MG63 (cell line): ENCODE results near the gene GDPD4. TPM values are rescaled to one million over a fixed set of nuclear protein-coding genes. Genes with fewer than 3 reads are reported as not detected.

Experiments used
- DNase-seq: peaks from one replicate; pipeline ENCODE4 v3.0.0-alpha.2; 2020
- H3K27me3 ChIP-seq: fragments of 250-450 bp; sonication (Bioruptor Pico); 2 replicates; pipeline ENCODE4 v1.5.1; 2020; ENCODE audit warnings: mild to moderate bottlenecking, moderate library complexity
- H3K36me3 ChIP-seq: fragments of 250-450 bp; sonication (Bioruptor Pico); 2 replicates; pipeline ENCODE4 v1.5.1; 2020; ENCODE audit warnings: mild to moderate bottlenecking, moderate library complexity
- H3K4me3 ChIP-seq: fragments of 250-450 bp; sonication (Bioruptor Pico); 2 replicates; pipeline ENCODE4 v1.5.1; 2020; ENCODE audit warnings: mild to moderate bottlenecking, moderate library complexity
- H3K9me3 ChIP-seq: fragments of 250-450 bp; sonication (Bioruptor Pico); 2 replicates; pipeline ENCODE4 v1.5.1; 2020; ENCODE audit warnings: mild to moderate bottlenecking, moderate library complexity
- total RNA-seq: library from RNA; depleted of rRNA; stranded (reverse); fragments of >200 nt; shearing (Covaris generic); gene quantifications from 2 replicates; pipeline ENCODE4 v1.2.3, GENCODE V29; 2014; ENCODE audit warnings: low replicate concordance; rRNA removed

Gene GDPD4, protein sequence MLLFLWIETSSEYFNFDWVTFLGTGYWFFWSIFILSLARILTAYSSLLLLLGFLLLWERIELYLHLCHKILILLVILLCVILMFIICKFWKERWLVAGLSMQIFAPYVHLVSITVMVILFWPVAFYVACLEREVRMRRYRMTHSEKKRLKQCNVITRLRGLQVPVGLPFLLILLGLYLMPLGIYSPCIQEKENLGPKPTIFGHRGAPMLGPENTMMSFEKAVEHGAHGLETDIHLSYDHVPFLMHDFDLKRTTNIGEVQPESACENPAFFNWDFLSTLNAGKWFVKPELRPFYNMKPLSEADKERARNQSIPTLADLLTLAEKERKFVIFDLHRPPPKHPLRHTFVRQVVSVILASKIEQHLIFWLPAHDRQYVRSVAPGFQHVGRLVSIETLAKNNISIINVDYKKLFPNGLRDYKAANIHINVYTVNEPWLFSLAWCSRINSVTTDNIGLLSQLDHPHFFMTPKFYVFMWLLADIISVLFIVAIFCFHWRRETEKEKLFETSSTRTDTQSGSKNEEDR
- total RNA-seq = not detected in 2 replicates

GRCh38 chr11:77301510-77301909 lies at the start of gene GDPD4:
GDPD4 (minus strand) TSS chr11:77301686; CDS start chr11:77285137, 16,549 bp downstream.
- no peaks in the 10 kb centered on the region for H3K27me3 ChIP-seq
- no peaks in the 10 kb centered on the region for H3K9me3 ChIP-seq
- H3K36me3 ChIP-seq = no peaks in the 10 kb centered on the region
- no peak for DNase-seq
- H3K4me3 ChIP-seq = no peak within 1 kb of the TSS

GRCh38 chr11:77347948-77348347 lies 46.5 kb upstream of the GDPD4 start:
- no peaks in the 10 kb centered on the region for H3K27me3 ChIP-seq
- H3K9me3 ChIP-seq = no peaks in the 10 kb centered on the region
- no peaks in the 10 kb centered on the region for H3K36me3 ChIP-seq
- H3K4me3 ChIP-seq = no peak overlapping the region
- DNase-seq = no peak

DNA sequence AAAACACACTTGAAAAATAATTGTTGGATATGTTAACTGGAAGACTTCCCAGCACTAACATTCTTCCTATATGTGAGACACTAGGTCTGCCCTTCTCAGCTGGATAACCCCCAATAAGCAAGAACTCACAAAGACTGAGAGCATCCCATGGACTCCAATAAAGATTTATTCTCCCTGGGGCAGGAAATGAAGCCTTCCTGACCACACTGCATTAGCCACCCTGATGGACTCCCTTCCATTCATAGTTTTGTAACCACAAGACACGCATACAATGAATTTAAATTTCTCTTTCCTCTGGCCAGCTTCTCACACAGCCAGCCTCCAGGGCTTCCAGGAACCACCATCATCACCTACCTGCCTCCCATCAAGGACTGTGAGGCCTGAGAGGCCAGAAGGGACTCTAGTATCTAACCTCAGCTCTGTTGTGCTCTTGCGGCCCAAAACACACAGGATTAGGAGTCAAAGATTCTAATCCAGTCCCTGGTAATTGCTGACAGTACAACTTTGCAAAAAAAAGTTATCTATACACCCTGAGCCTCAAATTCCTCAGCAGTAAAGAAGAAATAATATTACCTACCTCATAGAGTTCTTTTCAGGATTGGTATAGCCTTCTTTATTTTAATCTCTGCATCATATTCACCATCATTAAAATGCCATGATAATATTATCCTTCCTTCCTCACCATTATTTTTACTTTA lies 45.6 kb upstream of the GDPD4 start:
- Histone ChIP-seq H3K4me3 (no peak overlapping the region), H3K27me3 (no peaks in the 10 kb centered on the region), H3K9me3 (no peaks in the 10 kb centered on the region), H3K36me3 (no peaks in the 10 kb centered on the region)
- peak; percentile 34 for DNase-seq

DNA sequence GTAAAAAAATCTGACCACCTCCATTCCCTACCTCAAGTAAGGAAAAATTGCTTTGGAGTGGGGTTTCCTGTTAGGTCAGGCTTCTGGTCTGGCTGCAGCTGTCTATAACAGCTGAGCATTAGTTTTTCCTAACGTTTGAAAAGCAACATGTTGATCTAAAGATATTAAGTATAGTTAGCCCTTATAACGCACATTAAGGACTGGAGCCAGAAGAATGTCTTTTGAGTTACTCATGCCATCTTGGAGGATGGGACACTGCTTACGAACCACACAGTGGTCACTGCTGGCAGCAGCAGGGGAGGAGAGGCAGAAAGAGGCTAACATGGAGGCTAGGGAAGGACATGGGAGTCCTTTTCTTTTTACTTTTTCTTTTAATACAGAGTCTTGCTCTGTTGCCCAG lies 44.1 kb upstream of the GDPD4 start:
- Histone ChIP-seq H3K27me3 (no peaks in the 10 kb centered on the region), H3K36me3 (no peaks in the 10 kb centered on the region), H3K4me3 (no peak overlapping the region), H3K9me3 (no peaks in the 10 kb centered on the region)
- DNase-seq = peak; percentile 54

- H3K36me3 ChIP-seq = no peaks in the 10 kb centered on the region
- no peaks in the 10 kb centered on the region for H3K9me3 ChIP-seq
- no peaks in the 10 kb centered on the region for H3K27me3 ChIP-seq
- no peak overlapping the region for H3K4me3 ChIP-seq
- no peak for DNase-seq
These were observed 39.0 kb upstream of the GDPD4 start for GRCh38 chr11:77340501-77340900.

GRCh38 chr11:77332259-77332658 lies 30.8 kb upstream of the GDPD4 start:
- no peak for DNase-seq
- Histone ChIP-seq H3K4me3 (no peak overlapping the region), H3K36me3 (peaks cover 20% of the 10 kb centered on the region), H3K9me3 (0 out of 2 replicates have a peak, but pooled peaks cover 2% of the 10 kb centered on the region), H3K27me3 (no peaks in the 10 kb centered on the region)

- no peak for DNase-seq
- Histone ChIP-seq H3K9me3 (0 out of 2 replicates have a peak, but pooled peaks cover 2% of the 10 kb centered on the region), H3K27me3 (no peaks in the 10 kb centered on the region), H3K4me3 (no peak overlapping the region), H3K36me3 (no peaks in the 10 kb centered on the region; the same call in 1 of the 2 replicates)
These were observed 23.7 kb upstream of the GDPD4 start for GRCh38 chr11:77325159-77325558.

DNA sequence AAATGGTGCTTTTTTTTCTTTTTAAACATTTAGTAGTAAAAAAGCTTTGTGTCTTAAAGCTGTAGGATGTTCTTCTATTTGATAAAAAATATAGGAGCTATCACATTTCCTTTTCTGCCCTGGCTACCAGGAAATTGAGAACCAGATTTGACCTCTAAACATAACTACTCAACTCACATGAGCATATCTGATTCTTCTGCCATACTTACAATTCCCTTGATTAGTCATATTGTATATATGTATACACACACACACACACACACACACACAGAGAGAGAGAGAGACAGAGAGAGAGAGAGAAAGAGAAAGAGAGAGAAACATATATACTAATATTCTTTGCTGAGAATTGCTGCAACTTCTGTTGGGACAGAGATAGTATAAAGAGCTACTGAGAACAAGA lies 23.0 kb upstream of the GDPD4 start:
- Histone ChIP-seq H3K36me3 (no peaks in the 10 kb centered on the region; the same call in 1 of the 2 replicates), H3K9me3 (0 out of 2 replicates have a peak, but pooled peaks cover 2% of the 10 kb centered on the region), H3K4me3 (no peak overlapping the region), H3K27me3 (no peaks in the 10 kb centered on the region)
- DNase-seq = no peak

DNA sequence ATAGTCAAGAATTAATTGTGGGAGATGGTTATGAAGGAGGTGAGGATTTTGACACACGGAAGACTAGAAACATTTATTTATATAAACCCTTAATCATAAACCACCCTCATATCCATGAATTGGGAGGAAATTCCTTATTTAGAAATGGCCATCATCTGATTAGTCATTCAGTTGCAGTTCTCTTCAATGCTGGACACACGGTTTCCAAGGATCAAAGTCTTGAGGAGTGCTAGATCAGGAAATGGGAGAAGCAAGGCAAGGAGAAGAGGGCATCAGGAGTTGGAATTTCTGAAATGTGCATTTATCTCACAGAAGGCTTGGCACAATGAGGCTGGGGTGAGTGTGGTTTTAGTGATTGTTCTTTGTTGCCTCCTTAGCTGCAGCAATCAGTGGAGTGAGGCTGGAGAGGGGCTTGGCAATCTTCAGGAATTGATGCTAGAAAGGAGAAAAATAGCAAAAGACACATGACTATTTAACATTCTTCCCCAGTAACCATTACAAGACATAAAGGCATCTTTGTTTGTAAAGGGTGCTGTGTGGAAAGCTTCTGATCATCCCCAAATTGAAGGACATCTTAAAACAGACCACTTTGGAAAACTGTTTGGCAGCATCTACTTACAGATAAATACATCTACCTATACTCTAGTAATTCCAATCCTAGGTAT lies 21.6 kb upstream of the GDPD4 start:
- Histone ChIP-seq H3K27me3 (no peaks in the 10 kb centered on the region), H3K9me3 (no peaks in the 10 kb centered on the region), H3K36me3 (no peaks in the 10 kb centered on the region; the same call in 1 of the 2 replicates), H3K4me3 (no peak overlapping the region)
- DNase-seq = no peak

- H3K36me3 ChIP-seq = no peaks in the 10 kb centered on the region; the same call in 1 of the 2 replicates
- no peak for DNase-seq
- H3K4me3 ChIP-seq = no peak overlapping the region
- H3K9me3 ChIP-seq = no peaks in the 10 kb centered on the region
- H3K27me3 ChIP-seq = no peaks in the 10 kb centered on the region
These were observed 21.0 kb upstream of the GDPD4 start for GRCh38 chr11:77322506-77322905.

DNA sequence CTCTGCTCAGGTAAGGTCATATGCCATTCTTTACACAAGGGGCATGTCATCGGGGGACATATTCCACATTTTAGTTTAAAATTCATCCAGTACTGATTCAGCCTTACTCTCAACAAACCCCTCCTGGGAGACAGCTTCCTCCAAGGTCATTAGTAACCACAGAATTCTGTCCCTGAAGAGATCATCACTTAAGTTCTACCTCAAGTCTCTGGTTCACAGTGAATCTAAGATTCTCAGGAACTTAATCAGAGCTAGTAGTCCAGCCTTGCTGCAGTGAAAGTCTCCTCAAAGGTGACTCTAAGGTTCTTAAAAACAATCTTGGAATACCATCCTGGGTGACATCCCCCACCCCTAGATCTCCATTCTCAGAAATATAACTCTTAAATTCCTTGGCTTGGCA lies 18.9 kb upstream of the GDPD4 start:
- H3K9me3 ChIP-seq = no peaks in the 10 kb centered on the region
- no peak overlapping the region for H3K4me3 ChIP-seq
- H3K27me3 ChIP-seq = no peaks in the 10 kb centered on the region
- no peaks in the 10 kb centered on the region; the same call in 1 of the 2 replicates for H3K36me3 ChIP-seq
- DNase-seq = no peak

DNA sequence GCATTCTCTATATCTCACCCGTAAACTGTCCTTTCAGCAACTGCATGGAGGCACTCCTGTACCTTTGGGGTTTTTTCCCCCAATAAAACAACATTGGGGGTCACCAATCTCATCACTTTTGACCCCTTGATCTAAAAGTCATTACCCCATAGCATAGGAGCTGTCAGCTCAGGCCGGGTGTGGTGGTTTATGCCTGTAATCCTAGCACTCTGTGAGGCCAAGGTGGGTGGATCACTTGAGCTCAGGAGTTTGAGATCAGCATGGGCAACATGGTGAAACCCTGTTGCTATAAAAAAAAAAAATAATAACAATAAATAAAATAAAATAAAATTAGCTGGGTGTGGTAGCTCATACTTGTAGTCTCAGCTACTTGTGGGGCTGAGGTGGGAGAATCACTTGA lies 17.1 kb upstream of the GDPD4 start:
- no peaks in the 10 kb centered on the region for H3K27me3 ChIP-seq
- no peaks in the 10 kb centered on the region for H3K36me3 ChIP-seq
- DNase-seq = no peak
- H3K4me3 ChIP-seq = no peak overlapping the region
- no peaks in the 10 kb centered on the region for H3K9me3 ChIP-seq

DNA sequence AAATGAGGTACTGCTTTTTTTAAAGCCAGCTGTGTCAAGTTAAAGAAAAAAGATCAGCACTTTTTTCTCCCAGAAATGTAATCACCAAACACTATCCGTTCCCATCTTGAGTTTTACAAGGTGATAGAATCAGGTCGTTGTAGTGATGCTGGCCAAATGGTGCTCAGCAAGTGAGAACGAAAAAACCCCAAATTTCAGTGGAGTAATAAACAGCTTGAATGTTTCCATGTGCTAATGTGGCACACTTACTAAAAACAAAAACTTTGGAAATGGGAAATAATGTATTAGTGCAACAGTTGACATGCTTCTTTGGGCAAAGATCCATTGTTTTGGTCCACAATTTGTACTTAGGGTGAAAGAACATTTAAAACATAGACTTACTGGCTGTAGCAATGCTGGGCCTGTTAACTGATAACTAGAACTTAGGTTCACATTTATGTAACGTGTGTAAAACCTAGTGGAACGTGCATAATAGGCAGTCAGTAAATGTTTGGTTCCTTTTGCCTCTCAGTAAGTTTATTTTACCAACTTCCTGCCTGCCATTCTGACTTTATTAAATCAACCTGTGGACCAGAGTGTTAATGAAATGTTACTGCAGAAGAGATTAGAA lies 15.4 kb upstream of the GDPD4 start:
- Histone ChIP-seq H3K36me3 (no peaks in the 10 kb centered on the region), H3K4me3 (no peak overlapping the region), H3K27me3 (no peaks in the 10 kb centered on the region), H3K9me3 (no peaks in the 10 kb centered on the region)
- no peak for DNase-seq

- no peaks in the 10 kb centered on the region for H3K9me3 ChIP-seq
- H3K27me3 ChIP-seq = no peaks in the 10 kb centered on the region; the same call in 1 of the 2 replicates
- no peak for DNase-seq
- H3K36me3 ChIP-seq = no peaks in the 10 kb centered on the region
- H3K4me3 ChIP-seq = no peak overlapping the region
These were observed 10.6 kb upstream of the GDPD4 start for GRCh38 chr11:77312107-77312506.

- no peak for DNase-seq
- Histone ChIP-seq H3K9me3 (no peaks in the 10 kb centered on the region), H3K27me3 (no peaks in the 10 kb centered on the region; the same call in 1 of the 2 replicates), H3K36me3 (no peaks in the 10 kb centered on the region), H3K4me3 (no peak overlapping the region)
These were observed 10.2 kb upstream of the GDPD4 start for GRCh38 chr11:77311701-77312100.

DNA sequence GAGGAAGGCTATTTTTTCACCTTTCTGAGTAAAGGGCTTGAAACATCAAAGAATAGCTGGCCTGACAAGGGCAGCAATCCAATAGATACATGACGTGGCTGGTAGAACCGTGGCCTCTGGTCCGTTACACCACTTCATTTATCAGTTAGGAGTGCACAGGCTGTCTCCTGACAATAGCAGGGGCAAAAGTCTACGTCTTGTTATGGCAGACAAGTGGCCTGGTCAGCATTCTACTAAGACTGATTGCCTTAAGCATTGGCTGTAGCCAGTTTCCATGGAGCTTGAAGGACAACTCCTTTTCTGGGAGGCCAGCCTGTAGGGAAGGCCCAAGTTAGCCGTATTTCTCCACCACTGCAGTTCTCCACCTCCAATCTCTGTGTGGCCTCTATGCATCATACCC lies 9.2 kb upstream of the GDPD4 start:
- Histone ChIP-seq H3K36me3 (no peaks in the 10 kb centered on the region), H3K27me3 (no peaks in the 10 kb centered on the region; the same call in 1 of the 2 replicates), H3K4me3 (no peak overlapping the region), H3K9me3 (no peaks in the 10 kb centered on the region)
- DNase-seq = no peak
